Mesothelial cell of epicardium (in vitro differentiated cells): Measurements from ENCODE around the gene PSEN1. TPM values are rescaled to one million over a fixed set of nuclear protein-coding genes. Genes with fewer than 3 reads are reported as not detected.
"Not testable (repeated sequence)": the region's sequence is repeated elsewhere in the genome, so short reads cannot be mapped to it uniquely, and the experiment has no call there.

ENCODE experiments used
- DNase-seq, 2 experiments: peaks; one replicate each; pipeline ENCODE4 v3.0.0; 2021; ENCODE audit warnings: low spot score in 2 of 2; ENCODE audit not compliant: unreplicated experiment in 2 of 2
- H3K27ac Mint-ChIP-seq: 2 replicates; pipeline ENCODE4 v1.8.0; 2021; ENCODE audit warnings: mixed read lengths
- H3K27me3 Mint-ChIP-seq: 2 replicates; pipeline ENCODE4 v1.8.0; 2021; ENCODE audit warnings: low read depth, mixed read lengths
- H3K36me3 Mint-ChIP-seq: 2 replicates; pipeline ENCODE4 v1.8.0; 2021; ENCODE audit warnings: mixed read lengths
- H3K4me1 Mint-ChIP-seq: 2 replicates; pipeline ENCODE4 v1.8.0; 2021; ENCODE audit warnings: mixed read lengths
- H3K4me3 Mint-ChIP-seq: 2 replicates; pipeline ENCODE4 v1.8.0; 2021; ENCODE audit warnings: mild to moderate bottlenecking, moderate library complexity, mixed read lengths
- H3K9me3 Mint-ChIP-seq: 2 replicates; pipeline ENCODE4 v1.8.0; 2021; ENCODE audit warnings: mixed read lengths
- total RNA-seq: library from RNA; stranded (reverse); gene quantifications from 3 replicates; pipeline ENCODE4 v1.2.1, GENCODE V29; 2021
- TF ChIP-seq, protein P1 (sequence below): fragments of 200-600 bp; sonication (generic); IDR thresholded peaks from one replicate; pipeline ENCODE4 v1.5.0; 2021; ENCODE audit warnings: antibody characterized with exemption; ENCODE audit not compliant: unreplicated experiment

Gene PSEN1
- total RNA-seq, 1 donor from 2014 or later, result 59.9 TPM

DNA sequence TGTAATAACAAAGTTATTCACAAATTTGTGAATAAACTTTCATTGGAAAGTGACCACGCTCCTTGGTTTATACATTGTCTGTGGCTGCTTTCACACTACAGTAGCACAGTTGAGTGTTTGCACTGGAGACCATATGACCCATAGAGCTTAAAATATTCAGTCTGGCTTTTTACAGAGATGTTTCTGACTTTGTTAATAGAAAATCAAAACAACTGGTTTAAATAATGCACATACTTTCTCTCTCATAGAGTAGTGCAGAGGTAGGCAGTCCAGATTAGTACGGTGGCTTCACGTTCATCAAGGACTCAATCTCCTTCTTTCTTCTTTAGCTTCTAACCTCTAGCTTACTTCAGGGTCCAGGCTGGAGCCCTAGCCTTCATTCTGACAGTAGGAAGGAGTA is 36.2 kb downstream of the PSEN1 start:
- TF ChIP-seq, protein P1, sequence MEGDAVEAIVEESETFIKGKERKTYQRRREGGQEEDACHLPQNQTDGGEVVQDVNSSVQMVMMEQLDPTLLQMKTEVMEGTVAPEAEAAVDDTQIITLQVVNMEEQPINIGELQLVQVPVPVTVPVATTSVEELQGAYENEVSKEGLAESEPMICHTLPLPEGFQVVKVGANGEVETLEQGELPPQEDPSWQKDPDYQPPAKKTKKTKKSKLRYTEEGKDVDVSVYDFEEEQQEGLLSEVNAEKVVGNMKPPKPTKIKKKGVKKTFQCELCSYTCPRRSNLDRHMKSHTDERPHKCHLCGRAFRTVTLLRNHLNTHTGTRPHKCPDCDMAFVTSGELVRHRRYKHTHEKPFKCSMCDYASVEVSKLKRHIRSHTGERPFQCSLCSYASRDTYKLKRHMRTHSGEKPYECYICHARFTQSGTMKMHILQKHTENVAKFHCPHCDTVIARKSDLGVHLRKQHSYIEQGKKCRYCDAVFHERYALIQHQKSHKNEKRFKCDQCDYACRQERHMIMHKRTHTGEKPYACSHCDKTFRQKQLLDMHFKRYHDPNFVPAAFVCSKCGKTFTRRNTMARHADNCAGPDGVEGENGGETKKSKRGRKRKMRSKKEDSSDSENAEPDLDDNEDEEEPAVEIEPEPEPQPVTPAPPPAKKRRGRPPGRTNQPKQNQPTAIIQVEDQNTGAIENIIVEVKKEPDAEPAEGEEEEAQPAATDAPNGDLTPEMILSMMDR, result no peak
- Mint-ChIP-seq H3K4me1 (no peaks in the 10 kb centered on the region), H3K27ac (peak overlapping the region; percentile 36), H3K36me3 (peaks cover 33% of the 10 kb centered on the region), H3K9me3 (no peaks in the 10 kb centered on the region), H3K27me3 (no peaks in the 10 kb centered on the region), H3K4me3 (no peak overlapping the region)
- DNase-seq, result no peak

DNA sequence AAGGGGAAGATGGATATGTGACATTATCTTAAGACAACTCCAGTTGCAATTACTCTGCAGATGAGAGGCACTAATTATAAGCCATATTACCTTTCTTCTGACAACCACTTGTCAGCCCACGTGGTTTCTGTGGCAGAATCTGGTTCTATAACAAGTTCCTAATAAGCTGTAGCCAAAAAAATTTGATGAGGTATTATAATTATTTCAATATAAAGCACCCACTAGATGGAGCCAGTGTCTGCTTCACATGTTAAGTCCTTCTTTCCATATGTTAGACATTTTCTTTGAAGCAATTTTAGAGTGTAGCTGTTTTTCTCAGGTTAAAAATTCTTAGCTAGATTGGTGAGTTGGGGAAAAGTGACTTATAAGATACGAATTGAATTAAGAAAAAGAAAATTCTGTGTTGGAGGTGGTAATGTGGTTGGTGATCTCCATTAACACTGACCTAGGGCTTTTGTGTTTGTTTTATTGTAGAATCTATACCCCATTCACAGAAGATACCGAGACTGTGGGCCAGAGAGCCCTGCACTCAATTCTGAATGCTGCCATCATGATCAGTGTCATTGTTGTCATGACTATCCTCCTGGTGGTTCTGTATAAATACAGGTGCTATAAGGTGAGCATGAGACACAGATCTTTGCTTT is 36.9 kb downstream of the PSEN1 start:
- no peaks in the 10 kb centered on the region for H3K27me3 Mint-ChIP-seq
- no peaks in the 10 kb centered on the region for H3K9me3 Mint-ChIP-seq
- TF ChIP-seq, protein P1, result peak; percentile 45
- DNase-seq, result no peak
- no peaks in the 10 kb centered on the region for H3K4me1 Mint-ChIP-seq
- no peak overlapping the region for H3K27ac Mint-ChIP-seq
- H3K36me3 Mint-ChIP-seq, result peaks cover 35% of the 10 kb centered on the region
- no peak overlapping the region for H3K4me3 Mint-ChIP-seq

GRCh38 chr14:73176685-73177084 is 40.4 kb downstream of the PSEN1 start:
- no peaks in the 10 kb centered on the region for H3K27me3 Mint-ChIP-seq
- DNase-seq, result no peak
- H3K27ac Mint-ChIP-seq, result no peak overlapping the region
- TF ChIP-seq, protein P1, result no peak
- no peaks in the 10 kb centered on the region for H3K4me1 Mint-ChIP-seq
- no peaks in the 10 kb centered on the region for H3K9me3 Mint-ChIP-seq
- H3K36me3 Mint-ChIP-seq, result peaks cover 27% of the 10 kb centered on the region
- H3K4me3 Mint-ChIP-seq, result no peak overlapping the region

DNA sequence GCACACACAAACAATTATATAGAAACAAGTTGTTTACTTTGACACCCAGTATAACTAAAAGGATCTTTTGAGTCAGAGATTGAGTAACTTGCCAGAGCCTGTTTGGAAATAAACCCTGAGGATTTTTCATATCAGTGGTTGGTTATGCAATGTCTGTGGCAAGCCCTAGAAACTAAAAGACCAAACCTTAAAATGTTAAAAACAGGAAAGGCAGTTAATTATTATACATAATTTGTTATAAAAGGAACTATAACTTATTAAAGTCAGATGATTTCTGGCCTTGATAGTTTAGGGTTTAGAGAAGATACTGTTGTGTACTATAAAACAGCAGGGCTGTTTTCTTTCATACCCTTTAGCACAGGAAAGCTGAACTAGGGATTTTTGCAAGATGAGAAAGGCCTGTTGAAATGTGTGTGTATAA is 44.1 kb downstream of the PSEN1 start:
- no peak overlapping the region for H3K4me3 Mint-ChIP-seq
- no peaks in the 10 kb centered on the region for H3K27me3 Mint-ChIP-seq
- no peak for DNase-seq
- no peak overlapping the region for H3K27ac Mint-ChIP-seq
- peaks cover 21% of the 10 kb centered on the region for H3K36me3 Mint-ChIP-seq
- no peaks in the 10 kb centered on the region for H3K9me3 Mint-ChIP-seq
- H3K4me1 Mint-ChIP-seq, result no peaks in the 10 kb centered on the region
- TF ChIP-seq, protein P1, result no peak

GRCh38 chr14:73180969-73181368 is 44.7 kb downstream of the PSEN1 start:
- not testable (repeated sequence) for H3K9me3 Mint-ChIP-seq, H3K27ac Mint-ChIP-seq, DNase-seq, H3K27me3 Mint-ChIP-seq, H3K4me1 Mint-ChIP-seq, H3K4me3 Mint-ChIP-seq
- H3K36me3 Mint-ChIP-seq, result peaks cover 22% of the 10 kb centered on the region

- TF ChIP-seq, protein P1, result no peak
- Mint-ChIP-seq H3K4me1 (no peaks in the 10 kb centered on the region), H3K27me3 (no peaks in the 10 kb centered on the region), H3K27ac (no peak overlapping the region), H3K9me3 (no peaks in the 10 kb centered on the region), H3K4me3 (no peak overlapping the region), H3K36me3 (peaks cover 36% of the 10 kb centered on the region)
- DNase-seq, result no peak
These were observed 52.2 kb downstream of the PSEN1 start for GRCh38 chr14:73188501-73188911.
